ENCODE data around the gene TSPAN11.

- TF ChIP-seq EZH2 (IDR thresholded peaks at IDR 0.05; ENCODE audit: insufficient read depth, poor library complexity, severe bottlenecking) (no peak), EZH2phosphoT487 (IDR thresholded peaks at IDR 0.05; ENCODE audit: insufficient read depth, low read depth) (no peak)
These were observed 49.0 kb downstream of the TSPAN11 start for GRCh38 chr12:30975581-30975980.
